Omental fat pad (tissue), 4 donors: ENCODE measurements around the gene TOPORS. TPM values are rescaled to one million over a fixed set of nuclear protein-coding genes. Genes with fewer than 3 reads are reported as not detected.
"Not testable (repeated sequence)": the region's sequence is repeated elsewhere in the genome, so short reads cannot be mapped to it uniquely, and the experiment has no call there.

Source experiments
- ATAC-seq: fragments of 150-250 bp; one replicate; pipeline ENCODE4 v1.9.1; 2016; ENCODE audit warnings: mild to moderate bottlenecking, moderate library complexity; ENCODE audit not compliant: low FRiP score
- DNase-seq: peaks from one replicate; pipeline ENCODE4 v3.0.0-alpha.2; 2019; ENCODE audit warnings: low spot score
- total RNA-seq, 4 donors: library from RNA; depleted of rRNA; stranded (reverse); fragments of >200 nt; gene quantifications; one replicate each; pipeline ENCODE4 v1.1.0, GENCODE V29; 2016
- TF ChIP-seq, protein P1 (sequence below), 3 donors: fragments of 450-650 bp; IDR thresholded peaks; one replicate each; pipeline ENCODE4 v1.5.1; 2016 to 2017; ENCODE audit warnings: antibody characterized with exemption in 3 of 3, mild to moderate bottlenecking in 3 of 3, moderate library complexity in 2 of 3

TOPORS gene
- total RNA-seq, 4 donors from 2014 or later: 18.0 to 27.1 (median 24.6) TPM

DNA sequence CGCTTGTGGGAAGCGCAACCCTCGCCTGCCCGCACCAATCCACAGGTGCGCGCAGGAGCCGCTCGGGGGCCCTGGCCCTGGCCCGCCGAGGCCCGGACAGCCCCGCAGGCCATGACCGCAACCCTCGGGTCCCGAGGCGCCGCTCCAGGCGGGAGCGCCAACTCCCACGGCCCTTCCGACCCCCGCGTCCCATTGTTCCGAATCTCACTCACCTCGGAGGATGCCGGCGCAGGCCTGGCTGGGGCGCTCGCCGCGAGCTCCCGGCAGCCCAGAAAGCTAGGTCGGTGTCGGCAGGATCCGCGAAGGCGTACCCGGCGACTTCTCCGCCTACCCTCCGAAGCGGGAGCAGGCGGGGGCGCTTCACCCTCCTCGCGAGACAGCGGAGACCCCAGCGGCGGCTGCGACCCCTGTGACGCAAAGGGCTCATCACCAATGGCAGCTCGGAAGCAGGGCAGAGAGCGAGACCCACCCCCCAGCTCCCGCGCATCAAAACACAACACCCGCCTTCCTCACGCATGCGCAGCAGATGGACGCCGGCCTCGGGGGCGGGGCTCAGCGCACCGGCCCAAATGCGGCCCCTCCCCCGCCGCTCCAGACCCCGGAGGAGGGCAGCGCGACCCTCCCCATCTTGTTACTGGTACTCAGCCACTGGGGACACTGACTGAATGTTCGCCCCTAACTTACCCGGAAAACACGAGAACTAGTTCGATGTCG, 1.7 kb downstream of the TOPORS start:
- TF ChIP-seq, protein P1, sequence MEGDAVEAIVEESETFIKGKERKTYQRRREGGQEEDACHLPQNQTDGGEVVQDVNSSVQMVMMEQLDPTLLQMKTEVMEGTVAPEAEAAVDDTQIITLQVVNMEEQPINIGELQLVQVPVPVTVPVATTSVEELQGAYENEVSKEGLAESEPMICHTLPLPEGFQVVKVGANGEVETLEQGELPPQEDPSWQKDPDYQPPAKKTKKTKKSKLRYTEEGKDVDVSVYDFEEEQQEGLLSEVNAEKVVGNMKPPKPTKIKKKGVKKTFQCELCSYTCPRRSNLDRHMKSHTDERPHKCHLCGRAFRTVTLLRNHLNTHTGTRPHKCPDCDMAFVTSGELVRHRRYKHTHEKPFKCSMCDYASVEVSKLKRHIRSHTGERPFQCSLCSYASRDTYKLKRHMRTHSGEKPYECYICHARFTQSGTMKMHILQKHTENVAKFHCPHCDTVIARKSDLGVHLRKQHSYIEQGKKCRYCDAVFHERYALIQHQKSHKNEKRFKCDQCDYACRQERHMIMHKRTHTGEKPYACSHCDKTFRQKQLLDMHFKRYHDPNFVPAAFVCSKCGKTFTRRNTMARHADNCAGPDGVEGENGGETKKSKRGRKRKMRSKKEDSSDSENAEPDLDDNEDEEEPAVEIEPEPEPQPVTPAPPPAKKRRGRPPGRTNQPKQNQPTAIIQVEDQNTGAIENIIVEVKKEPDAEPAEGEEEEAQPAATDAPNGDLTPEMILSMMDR (IDR thresholded peaks at IDR 0.05): no peak
- DNase-seq (peak; percentile 84), ATAC-seq (peak; percentile 85)

DNA sequence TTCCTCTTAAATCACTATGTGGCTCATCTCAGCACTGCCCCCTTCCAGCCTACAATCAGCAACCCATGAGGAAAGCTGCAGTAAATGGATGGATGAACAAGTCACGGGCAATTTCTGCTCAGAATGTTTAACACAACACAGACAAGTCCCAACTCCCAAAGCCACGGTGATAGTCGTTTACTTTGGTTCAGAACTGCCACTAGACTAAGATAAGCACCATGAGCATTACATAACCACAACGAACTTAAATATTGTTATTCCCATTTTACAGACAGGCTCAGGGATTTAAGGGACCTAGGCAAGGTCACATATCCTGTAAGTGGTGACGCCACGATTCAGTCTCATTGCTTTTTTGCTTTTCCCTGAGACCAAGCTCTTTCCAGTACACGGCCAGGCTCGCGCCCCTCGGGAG, 2.2 kb downstream of the TOPORS start:
- no peak for ATAC-seq
- DNase-seq: no peak
- TF ChIP-seq, protein P1 (IDR thresholded peaks at IDR 0.05): no peak

DNA sequence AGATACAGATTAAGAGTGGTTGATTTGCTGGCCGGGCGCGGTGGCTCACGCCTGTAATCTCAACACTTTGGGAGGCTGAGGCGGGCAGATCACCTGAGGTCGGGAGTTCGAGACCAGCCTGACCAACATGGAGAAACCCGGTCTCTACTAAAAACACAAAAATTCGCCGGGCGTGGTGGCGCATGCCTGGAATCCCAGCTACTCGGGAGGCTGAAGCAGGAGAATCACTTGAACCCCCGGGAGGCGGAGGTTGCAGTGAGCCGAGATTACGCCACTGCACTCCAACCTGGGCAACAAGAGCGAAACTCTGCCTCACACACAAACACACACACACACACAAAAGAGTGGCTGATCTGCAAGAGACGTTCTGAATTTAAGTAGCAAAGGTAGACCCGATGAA, 4.2 kb downstream of the TOPORS start:
- not testable (repeated sequence) for DNase-seq, ATAC-seq

DNA sequence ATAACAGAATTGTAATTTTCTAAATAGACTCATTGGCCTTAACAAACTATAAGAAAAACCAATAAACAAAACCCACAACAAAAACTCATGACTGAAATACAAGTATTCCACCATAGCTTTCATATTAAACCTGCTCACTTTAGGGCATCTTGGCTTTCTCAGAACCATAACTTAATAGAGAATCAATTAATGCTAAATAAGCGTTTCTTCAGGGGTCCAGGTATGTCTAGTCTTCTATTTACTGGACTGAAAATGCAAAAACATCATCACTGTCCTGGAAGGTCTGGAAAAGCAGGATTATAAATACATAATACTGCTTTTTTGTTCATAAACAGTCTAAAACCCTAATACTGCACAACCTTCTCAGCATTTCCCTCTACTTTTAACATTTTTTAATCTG, 6.5 kb downstream of the TOPORS start:
- no peak for ATAC-seq
- DNase-seq: no peak
- TF ChIP-seq, protein P1 (IDR thresholded peaks at IDR 0.05): no peak

DNA sequence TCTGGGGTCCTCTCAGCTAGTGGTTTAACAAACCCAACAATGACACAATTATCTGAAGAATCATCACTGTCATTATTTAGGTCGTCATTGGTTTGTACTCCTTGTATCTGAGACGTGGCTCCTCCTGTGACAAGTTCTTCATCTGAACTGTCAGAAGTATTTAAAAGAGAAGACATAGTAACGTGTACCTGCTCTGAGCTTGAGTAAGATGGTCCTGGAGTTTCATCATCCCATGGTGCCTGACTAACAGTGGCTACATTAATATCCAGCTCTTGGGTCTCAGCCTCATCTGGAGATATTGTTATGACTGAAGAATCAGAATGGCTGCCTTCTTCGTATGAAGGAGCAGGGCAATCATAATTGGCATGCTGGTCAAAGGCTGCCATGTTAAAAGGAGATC, 9.3 kb downstream of the TOPORS start:
- ATAC-seq (no peak), DNase-seq (no peak)
- TF ChIP-seq, protein P1 (IDR thresholded peaks at IDR 0.05): no peak

DNA sequence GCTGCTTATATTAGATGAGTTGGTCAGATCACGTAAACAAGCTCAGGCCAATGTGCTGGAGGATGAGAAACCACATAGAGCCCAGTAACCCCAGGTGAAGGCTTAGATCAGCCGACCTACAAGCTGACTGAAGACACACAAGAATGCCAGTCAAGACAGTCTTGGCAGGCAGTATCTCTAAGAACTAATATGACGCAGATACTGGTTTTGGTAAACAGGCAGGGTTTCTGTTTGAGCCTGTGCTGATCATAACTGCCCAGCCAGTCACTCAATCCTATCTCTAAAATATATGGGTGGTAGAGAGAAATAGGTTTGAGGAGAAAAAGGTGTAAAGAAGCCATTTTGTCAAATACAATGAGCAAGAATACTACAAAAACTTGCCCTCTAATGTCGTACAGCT, 18.6 kb downstream of the TOPORS start:
- no peak for ATAC-seq
- no peak for DNase-seq
- TF ChIP-seq, protein P1 (IDR thresholded peaks at IDR 0.05): no peak

DNA sequence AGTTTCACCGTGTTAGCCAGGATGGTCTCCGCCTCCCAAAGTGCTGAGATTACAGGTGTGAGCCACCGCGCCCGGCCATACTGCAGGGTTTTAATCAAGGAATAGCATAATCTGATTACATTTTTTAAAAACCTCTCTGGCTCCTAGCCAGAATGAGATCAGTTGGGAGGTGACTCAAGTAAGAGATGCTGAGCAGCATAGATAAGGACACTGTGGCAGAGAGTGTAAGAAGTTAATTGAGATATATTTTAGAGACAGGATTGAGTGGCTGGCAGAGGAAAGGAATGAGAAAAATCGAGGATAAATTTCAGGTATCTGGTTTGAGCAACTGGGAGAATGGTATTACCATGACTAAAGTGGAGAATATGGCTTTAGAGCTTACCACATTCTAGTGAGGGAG, 19.1 kb downstream of the TOPORS start:
- DNase-seq (no peak), ATAC-seq (no peak)
- TF ChIP-seq, protein P1 (IDR thresholded peaks at IDR 0.05): no peak
